DMS53 (cell line): ENCODE results near the gene GPR101.
A peak's percentile ranks its signal among the peaks of the same experiment; 100 is the strongest.

Experiments
- DNase-seq: peaks from one replicate; lab custom pipeline; 2025; lab: John Stamatoyannopoulos, UW

The GPR101 gene

DNA sequence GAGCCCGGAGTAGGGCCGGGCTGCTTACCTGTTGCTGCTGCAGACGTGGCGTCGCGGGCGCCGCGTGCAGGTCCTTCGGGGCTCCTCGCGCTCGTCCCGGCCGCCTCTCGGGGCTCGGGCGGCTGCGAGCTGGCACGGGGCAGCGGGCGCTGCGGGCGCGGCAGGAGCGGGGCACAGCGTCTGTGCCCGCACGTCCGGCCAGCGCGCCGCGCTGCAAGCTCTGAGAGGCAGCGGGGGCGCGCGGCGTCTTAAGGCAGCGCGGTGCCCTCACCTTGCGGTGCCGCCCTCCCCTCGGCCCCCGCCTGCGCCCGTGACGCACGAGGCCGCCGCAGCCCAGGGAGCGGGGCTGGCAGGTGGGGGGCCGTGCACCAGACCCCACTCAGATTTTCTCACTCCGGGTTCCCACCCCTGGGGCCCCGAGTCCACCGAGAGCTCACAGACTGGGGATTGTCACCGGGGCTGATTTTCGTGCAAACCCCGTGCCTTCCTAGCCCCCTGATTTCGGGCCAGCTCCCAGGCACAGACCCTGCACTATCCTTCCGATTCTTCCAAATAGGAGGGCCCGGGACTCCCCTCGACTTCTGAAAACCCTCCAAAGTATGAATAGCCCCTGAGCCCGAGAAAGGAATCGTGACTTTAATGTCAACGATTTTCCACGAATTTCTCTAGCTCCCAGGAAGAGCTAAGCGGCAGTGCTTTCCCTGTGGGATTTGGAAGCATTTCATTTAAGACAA, at the start of gene GPR101:
Gene GPR101 (minus strand): TSS at position 222 of the 734 bp plus-strand sequence. CDS start 2,321 bp downstream, outside the sequence.
- peak; percentile 49 for DNase-seq

GRCh38 chrX:137081239-137081638, 47.4 kb upstream of the GPR101 start:
- DNase-seq, result no peak

- no peak for DNase-seq
These were observed 38.6 kb upstream of the GPR101 start for GRCh38 chrX:137072396-137072795.

- no peak for DNase-seq
These were observed 37.8 kb upstream of the GPR101 start for GRCh38 chrX:137071596-137071995.

DNA sequence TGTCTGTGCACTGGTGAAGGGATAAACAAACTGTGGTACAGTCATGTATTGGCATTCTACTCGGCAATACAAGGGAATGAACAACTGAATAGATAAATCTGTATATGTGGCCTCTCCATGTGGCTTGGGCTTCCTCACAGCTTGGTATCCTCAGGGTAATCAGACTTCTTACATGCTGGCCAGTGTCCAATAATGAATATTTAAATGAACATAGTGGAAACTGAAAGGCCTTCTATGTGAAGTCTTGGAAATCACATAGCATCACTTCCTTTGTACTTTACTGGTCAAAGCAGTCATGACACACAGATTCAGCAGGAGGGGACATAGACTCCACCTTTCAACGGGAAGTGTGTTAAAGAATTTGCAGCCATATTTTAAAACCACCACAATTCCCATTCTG, 33.4 kb upstream of the GPR101 start:
- no peak for DNase-seq

DNA sequence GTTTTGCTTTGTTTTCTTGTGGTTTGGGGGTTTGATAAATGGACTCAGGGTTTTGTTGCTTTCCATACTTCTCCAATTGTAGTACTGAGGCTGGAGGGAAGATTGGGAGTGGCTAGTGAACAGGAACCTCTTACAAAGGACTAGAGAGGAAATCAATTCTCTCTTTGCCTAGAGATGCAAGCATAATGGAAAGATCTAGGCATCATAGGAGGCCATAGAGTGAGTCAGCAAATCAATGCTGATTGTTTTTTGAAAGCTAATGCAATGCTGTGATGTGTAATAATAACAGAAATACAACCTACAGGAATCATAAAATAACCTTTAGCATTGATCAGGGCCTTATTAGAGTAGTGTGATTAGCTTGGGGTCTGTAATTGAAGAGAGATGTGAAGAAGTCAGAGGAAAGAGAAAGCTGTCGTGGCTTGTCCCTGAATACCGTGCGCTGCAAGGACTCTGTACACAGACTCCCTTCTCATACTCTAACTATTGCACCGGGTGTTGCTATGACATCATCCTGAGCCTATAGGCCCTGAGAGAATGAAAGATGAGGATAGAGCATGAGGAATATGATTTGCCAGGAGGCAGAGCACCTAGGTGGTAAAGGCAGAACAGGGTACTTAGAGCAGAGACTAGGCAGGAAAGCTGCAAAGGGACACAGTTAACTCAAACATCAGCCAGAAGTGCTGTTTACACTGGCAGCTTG, 29.3 kb upstream of the GPR101 start:
- DNase-seq, result peak; percentile 92

DNA sequence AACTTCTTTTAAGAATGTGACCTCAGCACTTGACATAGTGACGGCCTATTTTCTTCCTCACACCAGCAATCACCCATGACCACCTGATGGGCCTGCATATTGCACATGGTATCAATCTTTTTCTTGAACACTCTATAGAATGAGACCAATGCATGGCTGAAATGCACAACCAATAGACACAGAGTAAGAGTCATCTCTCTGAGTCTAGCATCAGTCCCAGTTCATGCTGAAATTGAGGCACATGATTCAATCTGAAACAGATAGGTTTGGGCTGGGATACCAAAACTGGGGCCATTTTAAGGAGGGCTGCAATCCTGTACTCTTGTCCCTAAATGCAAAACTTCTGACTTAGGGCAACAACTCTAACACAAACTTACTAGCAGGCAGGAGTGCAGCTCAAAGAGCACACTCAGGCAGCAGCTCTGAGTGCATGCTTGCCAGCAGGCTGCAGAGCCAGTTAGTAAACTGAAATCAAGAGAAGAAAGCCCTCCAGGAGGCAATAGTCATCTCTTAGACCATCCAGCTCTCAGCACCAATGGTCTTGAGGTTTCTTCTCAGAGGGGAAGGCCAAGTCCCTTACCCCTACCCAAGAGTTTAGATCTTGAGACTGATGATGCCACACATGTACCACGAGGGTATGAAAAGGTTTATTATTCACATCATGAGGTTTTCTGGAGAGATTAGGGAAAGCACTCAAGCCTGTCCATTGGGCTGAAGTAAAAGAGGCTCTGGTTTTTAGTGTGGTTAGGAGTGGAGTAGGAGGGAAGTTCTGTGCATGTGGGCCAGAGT, 24.7 kb upstream of the GPR101 start:
- no peak for DNase-seq

DNA sequence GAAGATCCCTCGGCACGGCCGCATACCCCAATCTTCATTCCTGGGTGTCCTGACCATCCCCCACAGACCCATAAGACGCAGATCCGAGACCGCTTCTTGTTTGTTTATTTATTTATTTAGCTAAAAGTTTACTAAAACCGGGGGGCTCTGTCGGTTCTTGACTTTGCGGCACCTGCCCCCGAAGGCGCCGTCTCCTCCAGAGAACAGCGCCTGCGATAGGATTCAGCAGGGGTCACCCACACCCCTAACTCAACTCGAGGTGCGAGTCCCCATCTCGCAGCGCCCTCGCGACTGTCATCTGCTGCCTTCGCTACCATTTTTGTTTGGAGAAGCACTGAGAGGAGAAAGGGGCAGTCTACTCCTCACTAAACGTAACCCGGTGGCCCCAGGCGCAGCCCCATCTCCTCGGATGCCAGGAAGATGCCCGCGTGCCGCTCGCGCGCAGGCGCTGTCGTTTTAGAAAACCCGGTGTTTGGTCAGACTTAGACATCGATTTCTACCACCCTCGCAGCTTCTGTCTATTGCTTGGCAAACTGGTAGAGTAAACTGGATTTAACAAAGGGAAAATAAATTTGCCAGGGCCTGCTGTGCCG, 18.9 kb upstream of the GPR101 start:
- DNase-seq, result peak; percentile 53

DNA sequence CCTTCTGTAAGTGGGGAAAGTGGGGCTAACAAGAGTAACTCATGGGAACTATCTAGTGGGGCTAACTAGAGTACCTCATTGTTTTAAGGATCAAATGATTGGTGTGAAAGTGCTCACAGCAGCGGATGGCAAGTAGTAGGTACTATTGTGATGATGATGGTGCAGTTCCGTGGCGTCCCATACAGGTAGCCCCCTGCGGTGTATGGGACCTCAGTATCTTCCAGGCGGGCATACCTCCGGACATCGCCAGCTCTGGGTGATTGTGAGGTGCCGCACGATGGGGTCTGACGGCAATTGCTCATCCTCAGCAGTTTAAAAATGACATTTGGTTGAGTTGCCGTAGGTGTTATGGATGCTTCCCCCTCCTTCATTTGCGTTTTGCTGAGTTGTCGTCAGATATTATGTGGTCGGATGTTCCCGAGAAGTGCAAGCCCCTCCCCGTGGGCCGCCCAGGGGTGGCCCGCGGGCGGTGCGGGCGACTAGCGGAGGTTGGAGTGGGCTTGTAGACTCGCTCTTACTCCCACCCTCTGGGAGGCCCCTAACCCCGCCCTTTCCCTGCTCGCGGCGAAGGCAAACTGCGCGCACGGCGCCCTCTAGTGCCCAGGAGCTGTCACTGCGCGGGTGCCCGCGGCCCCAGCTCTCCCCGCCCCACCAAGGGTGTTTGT, 18.3 kb upstream of the GPR101 start:
- DNase-seq, result peak; percentile 82

GRCh38 chrX:137044893-137045292, 11.1 kb upstream of the GPR101 start:
- no peak for DNase-seq

DNA sequence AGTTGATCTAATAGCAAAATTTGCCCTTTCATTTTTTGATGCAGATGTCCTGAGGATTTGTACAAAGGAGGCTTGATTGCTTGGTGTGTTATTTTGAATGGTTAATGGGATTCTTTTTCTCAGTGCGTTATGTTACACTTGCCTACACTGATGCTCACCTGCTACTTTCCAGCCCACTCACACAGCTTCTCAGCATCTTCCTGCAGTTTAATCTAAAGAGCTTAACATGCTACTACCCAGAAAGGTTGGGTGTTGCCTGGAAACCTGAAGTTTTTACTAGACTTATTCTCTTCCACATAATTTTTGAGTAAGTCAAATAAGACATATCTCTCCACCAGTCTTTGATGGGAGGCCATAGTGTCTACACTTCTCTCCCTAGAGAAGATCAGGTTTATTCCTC, 9.9 kb upstream of the GPR101 start:
- DNase-seq, result no peak

GRCh38 chrX:137041329-137041728, 7.5 kb upstream of the GPR101 start:
- no peak for DNase-seq

DNA sequence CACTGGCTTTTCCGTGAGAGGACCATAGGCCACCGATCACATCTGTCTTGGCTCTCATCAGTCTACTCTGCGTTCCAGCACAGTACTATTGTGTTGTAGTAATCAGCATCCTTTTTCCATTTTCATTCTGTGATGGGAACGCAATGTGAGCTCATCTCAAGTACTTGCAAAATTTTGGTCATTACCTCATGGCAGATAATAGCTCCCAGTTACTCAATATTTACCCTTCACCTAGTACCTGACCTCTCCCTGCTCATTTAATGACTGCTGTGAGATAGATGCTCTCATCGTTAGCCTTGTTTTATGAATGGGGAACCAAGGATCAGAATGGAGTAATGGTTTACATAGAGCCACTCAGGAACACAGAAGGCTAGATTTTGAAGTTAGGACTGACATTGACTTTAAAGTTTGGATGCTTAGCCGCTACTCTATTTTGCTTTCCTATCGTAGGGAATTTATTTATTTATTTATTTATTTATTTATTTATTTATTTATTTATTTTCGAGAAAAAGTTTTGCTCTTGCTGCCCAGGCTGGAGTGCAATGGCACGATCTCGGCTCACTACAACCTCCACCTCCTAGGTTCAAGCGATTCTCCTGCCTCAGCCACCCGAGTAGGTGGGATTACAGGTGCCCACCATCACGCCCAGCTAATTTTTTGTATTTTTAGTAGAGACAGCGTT, 6.5 kb upstream of the GPR101 start:
- no peak for DNase-seq

GRCh38 chrX:137034508-137034872, 695 bp upstream of the GPR101 start:
- DNase-seq, result no peak

- no peak for DNase-seq
These were observed 688 bp downstream of the GPR101 start for GRCh38 chrX:137032841-137033773.

DNA sequence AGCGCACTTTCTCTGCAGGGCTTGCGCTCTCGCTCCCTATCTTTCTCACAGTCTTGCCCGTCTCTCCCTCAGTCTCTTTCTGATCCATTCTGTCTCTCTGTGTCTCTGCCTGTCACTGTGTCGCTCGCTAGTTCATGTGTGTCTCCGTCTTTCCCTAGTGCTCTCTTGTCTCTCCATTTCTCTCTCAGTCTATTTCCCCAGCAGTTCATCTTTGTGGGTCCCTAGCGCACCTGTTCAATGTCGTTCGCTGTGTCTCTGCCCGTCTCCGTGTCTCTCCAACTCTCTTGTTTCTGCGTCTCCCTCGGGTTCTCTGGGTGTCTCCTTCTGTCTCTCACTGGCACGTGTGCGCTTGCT, 1.5 kb downstream of the GPR101 start:
- DNase-seq, result peak; percentile 46

DNA sequence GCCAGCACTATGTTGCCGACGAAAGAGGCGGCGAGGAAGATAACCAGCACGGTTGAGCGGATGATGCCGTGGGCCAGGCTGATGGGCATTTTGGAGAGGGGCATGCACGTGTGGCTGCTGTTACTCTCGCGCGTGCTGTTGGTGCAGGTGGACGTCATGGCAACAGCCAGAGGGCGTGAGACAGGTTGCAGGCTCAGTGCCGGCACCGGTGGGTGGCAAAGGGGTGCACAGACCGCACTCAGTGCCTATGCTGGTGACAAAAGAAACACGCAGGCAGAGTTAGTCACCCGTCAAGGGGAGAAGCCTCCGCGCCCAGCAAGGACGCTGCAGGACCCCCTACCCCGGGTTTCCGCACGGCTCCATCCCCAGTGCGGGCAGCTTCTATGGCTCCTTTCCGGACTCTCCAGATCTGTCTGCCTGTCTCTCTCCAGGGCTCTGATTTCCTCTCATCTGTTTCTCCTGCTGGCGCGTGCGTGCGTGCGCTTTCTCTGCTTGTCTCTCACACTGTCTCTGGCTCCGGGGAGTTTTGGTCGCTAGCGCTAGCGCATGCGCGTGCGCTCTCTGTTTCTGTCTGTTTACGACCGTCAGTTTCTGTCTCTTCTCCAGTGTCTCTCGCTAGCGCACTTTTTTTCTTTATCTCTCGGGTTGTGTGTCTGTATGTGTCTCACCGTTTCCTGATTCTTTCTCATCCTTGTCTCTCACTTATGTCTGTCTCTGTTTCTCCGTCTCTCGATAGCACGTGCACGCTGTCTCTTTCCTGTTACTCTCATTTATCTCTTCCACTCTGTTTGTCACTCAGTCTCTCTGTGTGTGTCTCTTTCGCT, 2.1 kb downstream of the GPR101 start:
- peak; percentile 81 for DNase-seq

- DNase-seq, result peak; percentile 31
These were observed 2.8 kb downstream of the GPR101 start for GRCh38 chrX:137031039-137031438.

GRCh38 chrX:137028699-137029098, 5.1 kb downstream of the GPR101 start:
- DNase-seq, result no peak
